Measurements from ENCODE around the gene OR2AG2. TPM values are rescaled to one million over a fixed set of nuclear protein-coding genes. Genes with fewer than 3 reads are reported as not detected.
"Not testable (repeated sequence)": the region's sequence is repeated elsewhere in the genome, so short reads cannot be mapped to it uniquely, and the experiment has no call there.

The OR2AG2 gene
- total RNA-seq: under 1 TPM; 0.14 to 0.49 (median 0.28) TPM
- long read RNA-seq, donor 1: 0 reads
- long read RNA-seq, donor 2: 0 reads

DNA sequence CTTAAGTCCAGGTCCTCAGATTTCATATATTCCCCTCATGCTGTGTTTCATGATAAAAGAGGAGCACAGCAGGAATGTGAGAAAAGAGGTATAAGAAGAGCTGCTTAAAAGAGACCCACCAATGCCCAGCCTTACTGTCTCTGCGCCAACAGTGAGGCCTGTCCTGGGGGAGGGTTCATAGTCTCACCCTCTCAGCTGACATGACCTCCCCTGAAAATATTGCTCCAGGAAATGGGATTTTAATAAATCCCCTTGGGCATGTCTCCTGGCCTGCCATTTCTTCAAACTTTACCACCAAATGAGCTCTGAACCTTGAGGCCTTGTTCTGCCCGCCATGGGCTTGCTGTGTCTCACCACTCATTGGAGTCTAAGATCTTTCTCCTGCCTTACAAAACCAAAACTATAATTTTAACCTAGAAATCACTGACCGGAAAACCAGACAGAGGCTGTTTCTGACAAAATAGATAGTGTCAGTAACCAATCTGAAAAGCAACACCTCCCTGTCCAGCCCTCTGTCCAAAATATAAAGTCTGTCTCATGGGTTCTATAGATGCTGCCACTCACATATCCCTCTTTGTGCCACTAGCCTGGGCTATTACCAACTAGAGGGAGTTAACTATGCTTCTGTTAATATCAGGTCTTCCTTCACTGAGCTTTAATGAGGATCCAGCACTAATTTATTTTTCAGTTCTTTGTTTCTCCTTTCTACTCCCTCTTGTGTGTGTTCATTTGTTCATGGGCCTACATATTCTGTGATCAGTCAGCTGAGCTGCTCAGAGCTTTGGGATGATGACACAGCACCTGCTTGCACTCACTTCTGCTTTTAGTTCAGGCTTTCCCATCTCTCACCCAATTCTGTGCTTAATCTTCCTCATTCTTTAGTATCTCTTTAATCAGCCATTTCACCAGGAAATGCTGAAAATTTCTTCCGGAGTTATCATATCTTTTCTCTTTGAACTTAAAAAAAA is at the start of gene OR2AG2:
Gene OR2AG2 (minus strand): TSS at position 51 of the 968 bp plus-strand sequence. CDS start 3,019 bp downstream, outside the sequence.
- TF ChIP-seq, protein P1, sequence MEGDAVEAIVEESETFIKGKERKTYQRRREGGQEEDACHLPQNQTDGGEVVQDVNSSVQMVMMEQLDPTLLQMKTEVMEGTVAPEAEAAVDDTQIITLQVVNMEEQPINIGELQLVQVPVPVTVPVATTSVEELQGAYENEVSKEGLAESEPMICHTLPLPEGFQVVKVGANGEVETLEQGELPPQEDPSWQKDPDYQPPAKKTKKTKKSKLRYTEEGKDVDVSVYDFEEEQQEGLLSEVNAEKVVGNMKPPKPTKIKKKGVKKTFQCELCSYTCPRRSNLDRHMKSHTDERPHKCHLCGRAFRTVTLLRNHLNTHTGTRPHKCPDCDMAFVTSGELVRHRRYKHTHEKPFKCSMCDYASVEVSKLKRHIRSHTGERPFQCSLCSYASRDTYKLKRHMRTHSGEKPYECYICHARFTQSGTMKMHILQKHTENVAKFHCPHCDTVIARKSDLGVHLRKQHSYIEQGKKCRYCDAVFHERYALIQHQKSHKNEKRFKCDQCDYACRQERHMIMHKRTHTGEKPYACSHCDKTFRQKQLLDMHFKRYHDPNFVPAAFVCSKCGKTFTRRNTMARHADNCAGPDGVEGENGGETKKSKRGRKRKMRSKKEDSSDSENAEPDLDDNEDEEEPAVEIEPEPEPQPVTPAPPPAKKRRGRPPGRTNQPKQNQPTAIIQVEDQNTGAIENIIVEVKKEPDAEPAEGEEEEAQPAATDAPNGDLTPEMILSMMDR (IDR thresholded peaks at IDR 0.05): no peak
- no peaks in the 10 kb centered on the region for H3K4me1 ChIP-seq (ENCODE audit: low read depth)
- no peak within 1 kb of the TSS for H3K4me3 ChIP-seq
- ATAC-seq (peak; percentile 51), DNase-seq (peak in 1 of 3 donors; percentile 13)
- intact Hi-C loops (cut with DNase I, micrococcal nuclease): no loop called here
- no peaks in the 10 kb centered on the region for H3K9me3 ChIP-seq
- no peaks in the 10 kb centered on the region for H3K36me3 ChIP-seq (ENCODE audit: low read depth)

DNA sequence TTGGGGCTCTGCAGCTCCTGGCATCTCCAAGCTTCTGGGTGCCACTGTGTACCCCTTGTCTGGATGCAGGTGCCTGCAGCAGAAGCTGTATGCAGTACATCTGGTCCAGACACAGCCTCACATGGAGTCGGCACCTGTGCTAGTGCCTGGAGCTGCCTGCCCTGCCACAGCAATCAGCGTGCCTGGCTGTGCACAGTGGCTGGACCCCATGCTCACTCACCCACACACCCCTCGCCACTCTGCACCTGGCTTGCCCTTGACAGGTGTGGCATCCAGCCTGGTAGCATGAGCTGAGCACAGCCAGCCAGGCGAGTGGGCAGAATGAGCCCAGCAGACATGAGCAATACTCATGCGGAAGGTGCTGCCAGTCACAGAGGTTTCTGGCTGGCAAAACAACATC is 47.2 kb upstream of the OR2AG2 start:
- no peaks in the 10 kb centered on the region for H3K36me3 ChIP-seq (ENCODE audit: low read depth)
- TF ChIP-seq, protein P1 (IDR thresholded peaks at IDR 0.05): no peak
- intact Hi-C loops (cut with DNase I, micrococcal nuclease): no loop called here
- no peak overlapping the region for H3K4me3 ChIP-seq
- H3K4me1 ChIP-seq (ENCODE audit: low read depth): no peaks in the 10 kb centered on the region
- H3K9me3 ChIP-seq: no peaks in the 10 kb centered on the region
- DNase-seq (no peak), ATAC-seq (no peak)

DNA sequence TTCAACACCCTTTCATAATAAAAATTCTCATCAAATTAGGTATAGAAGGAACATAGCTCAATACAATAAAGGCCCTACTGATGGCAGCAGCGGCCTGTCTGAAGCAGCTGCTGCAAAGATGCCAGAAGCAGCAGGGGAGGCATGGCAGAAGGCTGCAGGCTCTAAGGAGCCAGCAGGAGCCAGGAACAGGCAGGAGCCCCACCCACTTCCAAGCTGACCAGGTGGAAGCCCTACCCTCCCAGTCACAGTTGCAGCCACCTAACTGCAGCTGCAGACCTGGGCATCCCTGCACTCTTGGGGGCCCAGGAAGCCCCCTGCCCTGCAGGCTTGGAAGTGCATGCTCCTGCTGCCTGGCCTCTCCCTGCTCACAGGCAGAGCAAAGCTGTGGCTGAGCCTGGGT is 45.9 kb upstream of the OR2AG2 start:
- TF ChIP-seq, protein P1 (IDR thresholded peaks at IDR 0.05): no peak
- H3K4me3 ChIP-seq: no peak overlapping the region
- intact Hi-C loops (cut with DNase I, micrococcal nuclease): no loop called here
- H3K9me3 ChIP-seq: no peaks in the 10 kb centered on the region
- H3K4me1 ChIP-seq (ENCODE audit: low read depth): no peaks in the 10 kb centered on the region
- H3K36me3 ChIP-seq (ENCODE audit: low read depth): no peaks in the 10 kb centered on the region
- DNase-seq: no peak
- no peak for ATAC-seq

DNA sequence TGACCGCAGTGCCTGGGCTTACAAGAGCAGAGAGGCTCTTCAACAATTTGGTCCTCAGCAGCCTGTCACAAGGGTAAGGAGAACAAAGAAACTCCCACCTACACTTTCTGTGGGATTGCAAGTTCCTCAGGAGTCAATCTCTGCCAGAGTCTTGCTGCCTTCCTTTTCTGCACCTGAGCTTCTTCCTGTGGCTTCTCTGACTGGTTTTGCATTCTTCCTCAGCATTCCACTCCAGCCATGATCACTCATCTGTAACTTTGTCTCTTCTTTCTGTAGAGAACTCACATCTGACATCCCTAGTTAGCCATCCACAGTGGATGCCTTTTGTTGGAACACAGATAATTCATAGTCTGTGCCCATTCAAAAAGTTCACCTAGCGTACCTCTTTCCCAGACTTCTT is 41.9 kb upstream of the OR2AG2 start:
- DNase-seq (no peak), ATAC-seq (no peak)
- intact Hi-C loops (cut with DNase I, micrococcal nuclease): no loop called here
- Histone ChIP-seq H3K36me3 (ENCODE audit: low read depth) (no peaks in the 10 kb centered on the region), H3K9me3 (no peaks in the 10 kb centered on the region), H3K4me1 (ENCODE audit: low read depth) (no peaks in the 10 kb centered on the region), H3K4me3 (no peak overlapping the region)
- TF ChIP-seq, protein P1 (IDR thresholded peaks at IDR 0.05): no peak

GRCh38 chr11:6812390-6813005 is 40.7 kb upstream of the OR2AG2 start:
- H3K4me3 ChIP-seq: no peak overlapping the region
- DNase-seq: peak in 1 of 3 donors; percentile 30
- no peaks in the 10 kb centered on the region for H3K4me1 ChIP-seq (ENCODE audit: low read depth)
- TF ChIP-seq, protein P1 (IDR thresholded peaks at IDR 0.05): peak; percentile 82
- intact Hi-C loops (cut with DNase I, micrococcal nuclease): no loop called here
- peak; percentile 80 for ATAC-seq
- H3K9me3 ChIP-seq: no peaks in the 10 kb centered on the region
- no peaks in the 10 kb centered on the region for H3K36me3 ChIP-seq (ENCODE audit: low read depth)

DNA sequence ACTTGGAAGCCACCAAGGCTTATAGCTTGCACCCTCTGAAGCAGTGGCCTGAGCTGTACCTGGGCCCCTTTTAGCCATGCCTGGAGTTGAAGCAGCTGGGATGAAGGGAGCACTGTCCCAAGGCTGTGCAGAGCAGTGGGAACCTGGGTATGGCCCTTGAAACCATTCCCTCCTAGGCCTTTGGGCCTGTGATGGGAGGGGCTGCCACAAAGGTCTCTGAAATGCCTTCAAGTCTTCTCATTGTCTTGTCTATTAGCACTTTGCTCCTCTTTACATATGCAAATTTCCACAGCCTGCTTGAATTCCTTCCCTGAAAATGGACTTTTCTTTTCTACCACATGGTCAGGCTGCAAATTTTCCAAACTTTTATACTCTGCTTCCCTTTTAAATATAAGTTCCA is 29.3 kb upstream of the OR2AG2 start:
- intact Hi-C loops (cut with DNase I, micrococcal nuclease); H3K9me3 ChIP-seq; H3K36me3 ChIP-seq (ENCODE audit: low read depth); H3K4me3 ChIP-seq; H3K4me1 ChIP-seq (ENCODE audit: low read depth); ATAC-seq; DNase-seq: not testable (repeated sequence)
